Measurements from ENCODE around the gene DENND5B.
"Not testable (repeated sequence)": the region's sequence is repeated elsewhere in the genome, so short reads cannot be mapped to it uniquely, and the experiment has no call there.

DENND5B gene

GRCh38 chr12:31591380-31591901 lies 505 bp upstream of the DENND5B start:
- no peak for DNase-seq (ENCODE audit: low read depth in 2 of 2)

DNA sequence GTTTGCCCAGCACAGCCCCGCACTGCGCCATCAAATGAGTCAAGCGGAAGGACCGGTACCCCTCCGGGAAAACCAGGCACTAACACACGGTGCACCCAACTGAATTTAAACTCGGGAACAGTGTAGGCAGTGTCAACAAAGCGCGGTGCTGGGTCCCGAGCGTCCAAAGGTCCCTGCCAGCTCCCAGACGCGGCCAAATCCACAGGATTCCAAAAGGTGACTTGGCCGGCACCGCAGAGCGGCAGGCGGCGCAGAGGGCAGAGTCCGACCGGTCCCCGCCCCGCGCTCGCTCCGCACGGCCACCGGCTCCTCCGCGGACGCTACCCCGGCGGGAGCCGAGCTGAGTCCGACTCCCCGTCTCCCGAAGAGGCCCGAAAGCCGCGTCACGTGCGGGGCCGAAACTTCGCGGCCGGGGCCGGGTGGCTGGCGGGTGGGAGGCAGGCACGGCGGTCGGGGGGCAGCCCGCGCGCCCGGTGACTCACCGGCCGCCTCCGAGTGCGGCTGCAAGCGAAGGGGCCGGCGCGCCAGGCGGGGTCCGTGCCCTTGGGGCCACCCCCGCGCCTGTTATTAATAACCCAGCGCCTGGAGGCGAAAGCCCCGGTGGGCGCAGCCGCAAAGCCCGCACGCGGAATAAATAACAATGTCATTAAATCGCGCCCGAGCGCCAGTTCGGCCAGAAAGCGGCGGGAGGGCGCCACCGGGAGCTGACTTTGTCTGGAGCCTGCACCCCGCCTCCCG lies 863 bp downstream of the DENND5B start:
- no peak for DNase-seq (ENCODE audit: low read depth in 2 of 2)

- DNase-seq (ENCODE audit: low read depth in 2 of 2): no peak
These were observed 1.4 kb downstream of the DENND5B start for GRCh38 chr12:31589598-31589903.

DNA sequence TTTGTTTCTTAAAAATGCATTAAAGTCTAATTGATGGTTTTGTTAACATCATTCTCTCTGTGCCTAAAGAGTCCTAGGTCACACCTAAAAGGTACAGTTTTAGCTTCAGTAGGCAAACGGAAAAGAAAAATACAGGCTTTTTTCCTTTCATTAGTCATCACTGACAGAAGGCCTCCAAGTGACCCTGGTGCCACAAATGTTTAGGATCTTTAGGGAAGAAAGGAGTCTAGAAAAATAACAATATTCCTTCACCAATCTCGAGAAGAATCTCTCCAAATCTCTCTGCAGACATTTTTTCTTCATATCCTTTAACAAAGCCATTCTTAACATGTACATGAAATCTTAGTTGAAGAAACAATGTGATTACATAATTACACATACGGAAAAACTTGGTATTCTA lies 2.0 kb downstream of the DENND5B start:
- DNase-seq (ENCODE audit: low read depth in 2 of 2): no peak

DNA sequence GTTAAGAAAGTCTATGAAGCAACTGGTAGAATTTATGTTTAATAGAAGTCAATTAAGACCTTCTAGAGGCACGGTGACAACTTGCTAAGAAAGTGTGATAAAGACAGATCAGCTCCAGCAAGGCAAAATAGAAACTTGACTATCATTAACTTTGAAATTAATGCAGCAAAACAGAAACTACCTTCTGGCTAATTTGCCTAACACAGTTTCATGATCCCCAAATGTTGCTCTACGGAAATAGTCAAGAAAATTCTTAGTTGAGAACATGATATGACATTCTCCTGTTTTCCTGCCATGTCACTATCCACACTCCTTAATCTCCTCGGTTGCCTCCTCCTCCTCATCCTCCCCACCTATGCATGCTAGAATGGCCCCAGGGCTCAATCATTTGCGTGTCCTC lies 4.2 kb downstream of the DENND5B start:
- DNase-seq (ENCODE audit: low read depth in 2 of 2): no peak

DNA sequence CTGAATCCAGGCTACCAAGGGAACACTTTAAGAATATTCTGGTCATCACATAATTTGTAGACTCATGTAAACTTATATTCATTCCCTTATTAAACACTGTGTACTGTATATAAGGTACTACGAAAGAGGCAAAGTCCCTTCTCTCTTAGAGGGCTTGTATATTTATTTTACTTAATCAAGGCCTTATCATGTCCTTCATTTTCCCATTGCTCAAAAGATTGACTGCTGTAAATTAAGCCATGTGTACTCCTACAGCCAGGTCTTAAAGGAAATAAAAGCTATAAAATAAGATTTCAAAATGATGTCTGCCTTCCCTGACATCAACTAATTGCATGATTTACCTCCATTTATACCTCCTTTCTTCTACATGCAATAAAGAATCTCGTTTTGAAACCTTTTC lies 5.0 kb downstream of the DENND5B start:
- DNase-seq (ENCODE audit: low read depth in 2 of 2): no peak

- no peak for DNase-seq (ENCODE audit: low read depth in 2 of 2)
These were observed 5.7 kb downstream of the DENND5B start for GRCh38 chr12:31585271-31585670.

DNA sequence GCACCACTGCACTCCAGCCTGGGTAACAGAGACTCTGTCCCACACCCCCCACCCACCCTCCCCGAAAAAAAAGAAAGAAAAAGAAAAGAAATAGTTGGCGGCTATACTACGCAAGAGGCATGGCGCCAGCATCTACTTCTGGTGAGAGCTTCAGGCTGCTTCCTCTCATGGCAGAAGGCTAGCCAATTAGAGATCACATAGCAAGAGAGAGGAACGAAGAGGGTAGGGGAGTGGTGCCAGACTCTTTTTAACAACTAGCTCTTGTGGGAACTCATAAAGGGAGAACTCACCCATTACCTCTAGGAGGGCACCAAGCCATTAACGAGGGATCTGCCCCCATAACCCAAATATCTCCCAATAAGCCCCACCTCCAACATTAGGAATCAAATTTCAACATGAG lies 6.2 kb downstream of the DENND5B start:
- DNase-seq (ENCODE audit: low read depth in 2 of 2): no peak

GRCh38 chr12:31583878-31584277 lies 7.1 kb downstream of the DENND5B start:
- no peak for DNase-seq (ENCODE audit: low read depth in 2 of 2)

GRCh38 chr12:31582155-31582554 lies 8.8 kb downstream of the DENND5B start:
- DNase-seq (ENCODE audit: low read depth in 2 of 2): no peak

DNA sequence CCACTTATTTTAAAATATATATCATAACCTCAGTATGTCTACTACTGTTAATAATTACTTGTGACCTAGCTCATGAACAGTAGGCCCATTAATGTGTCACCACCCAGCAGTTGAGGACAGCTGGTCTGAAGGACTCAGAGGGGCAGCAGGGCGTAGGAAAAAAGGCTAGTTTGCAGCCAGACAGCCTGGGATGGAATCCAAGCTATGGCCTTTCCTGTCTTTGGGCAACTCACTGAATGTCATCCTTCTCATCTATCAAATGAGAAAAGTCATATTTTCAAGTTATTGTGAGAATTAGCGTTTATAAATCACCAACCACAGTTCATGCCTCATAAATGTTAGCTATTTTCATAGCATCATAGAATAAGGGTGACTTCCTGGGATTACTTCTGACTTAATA lies 12.3 kb downstream of the DENND5B start:
- no peak for DNase-seq (ENCODE audit: low read depth in 2 of 2)

DNA sequence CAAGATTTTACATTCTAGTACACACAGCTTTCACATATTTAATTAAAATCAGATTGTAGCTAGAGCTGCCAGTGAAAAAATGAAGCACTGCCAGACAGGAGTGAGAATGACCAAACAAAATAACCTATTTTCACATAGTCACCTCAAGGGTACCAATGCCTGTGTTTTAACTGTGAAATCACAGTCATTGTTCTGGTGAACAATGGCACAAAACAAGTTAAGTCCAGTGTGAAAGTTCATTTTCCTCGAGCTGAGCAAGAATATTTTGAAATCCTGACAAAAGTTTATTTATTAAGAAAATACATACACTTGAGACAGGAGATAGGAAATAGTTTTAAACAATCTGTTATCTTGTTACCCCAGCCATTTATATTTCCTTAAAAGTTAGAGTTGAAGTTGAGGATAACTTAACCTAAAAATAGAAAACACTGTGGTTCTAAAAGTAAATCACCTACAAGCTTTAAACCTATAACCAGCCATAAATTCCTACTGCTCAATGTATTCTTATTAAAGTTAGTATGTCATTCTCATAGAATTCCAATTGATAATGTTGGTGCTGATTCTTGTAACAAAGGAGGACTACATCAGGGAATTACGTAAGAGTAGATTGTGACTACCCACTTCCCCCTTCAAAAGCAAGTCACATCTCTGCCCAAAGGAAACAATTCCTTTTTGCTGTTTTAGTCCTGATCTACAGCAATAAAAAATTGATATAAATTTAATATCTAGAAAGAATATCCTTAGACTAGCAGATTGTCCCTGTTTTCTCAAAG lies 15.9 kb downstream of the DENND5B start:
- DNase-seq (ENCODE audit: low read depth in 2 of 2): no peak

GRCh38 chr12:31574367-31574766 lies 16.6 kb downstream of the DENND5B start:
- DNase-seq (ENCODE audit: low read depth in 2 of 2): not testable (repeated sequence)

DNA sequence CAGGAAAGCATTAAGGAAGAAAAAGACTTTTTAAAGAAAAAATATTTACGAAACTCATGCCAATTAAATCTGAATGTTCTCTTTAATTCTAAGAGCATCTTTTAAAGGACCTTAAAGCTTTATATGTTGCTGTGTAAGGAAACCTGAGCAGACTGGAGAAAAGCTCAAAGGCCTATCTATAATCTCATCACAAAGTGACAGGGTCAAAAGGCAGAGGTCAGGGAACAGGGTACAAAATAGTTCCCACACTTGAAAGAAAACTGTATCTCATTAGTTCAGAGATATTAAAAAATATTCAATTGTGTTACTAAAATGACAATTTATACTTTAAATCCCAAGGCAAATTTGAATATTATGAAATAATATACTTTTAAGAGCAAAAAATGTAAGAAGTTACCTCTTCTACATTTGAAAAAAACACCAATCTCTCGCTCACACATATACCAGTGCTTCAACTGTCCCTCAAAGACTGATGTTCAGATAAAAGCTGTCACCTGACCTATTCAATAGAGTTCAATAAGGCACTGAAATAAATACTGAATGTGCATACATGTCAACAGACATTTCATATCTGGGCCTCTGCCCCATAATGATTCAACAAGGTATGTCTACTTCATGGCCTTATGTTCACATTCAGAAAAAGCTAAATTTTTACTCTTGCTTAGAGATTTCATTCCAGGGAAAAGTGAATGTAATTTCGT lies 17.9 kb downstream of the DENND5B start:
- DNase-seq (ENCODE audit: low read depth in 2 of 2): no peak

DNA sequence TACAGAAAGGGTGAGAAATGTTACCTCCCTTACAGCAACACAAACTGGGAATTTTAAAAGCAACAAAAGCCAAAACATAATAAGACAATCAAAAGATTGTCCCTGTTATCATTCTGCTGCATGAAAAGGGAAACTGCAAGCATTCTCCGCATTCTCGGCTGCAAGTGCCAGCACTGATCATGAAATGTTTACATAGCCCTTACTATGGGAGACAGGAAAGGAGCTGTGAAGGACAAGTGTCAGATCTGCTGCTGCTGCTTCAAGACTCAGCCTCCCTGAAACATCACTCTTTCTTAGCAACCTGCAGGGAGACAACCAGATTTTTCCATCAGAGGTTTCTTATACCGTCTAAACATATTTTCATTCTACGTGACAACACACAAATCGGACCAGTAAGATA lies 20.1 kb downstream of the DENND5B start:
- no peak for DNase-seq (ENCODE audit: low read depth in 2 of 2)

DNA sequence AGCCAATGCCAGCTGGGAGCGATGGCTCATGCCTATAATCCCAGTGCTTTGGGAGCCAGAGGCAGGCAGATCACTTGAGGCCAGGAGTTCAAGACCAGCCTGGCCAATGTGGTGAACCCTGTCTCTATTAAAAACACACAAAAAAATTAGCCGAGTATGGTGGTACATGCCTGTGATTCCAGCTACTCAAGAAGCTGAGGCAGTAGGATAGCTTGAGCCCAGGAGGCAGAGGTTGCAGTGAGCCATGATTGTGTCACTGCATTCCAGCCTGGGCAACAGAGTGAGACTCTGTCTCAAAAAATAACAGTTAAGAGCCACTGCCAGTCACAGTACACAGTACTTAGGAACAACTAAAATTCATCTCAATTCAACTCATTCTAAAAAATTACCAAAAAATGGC lies 21.4 kb downstream of the DENND5B start:
- DNase-seq (ENCODE audit: low read depth in 2 of 2): not testable (repeated sequence)

GRCh38 chr12:31568498-31568897 lies 22.4 kb downstream of the DENND5B start:
- DNase-seq (ENCODE audit: low read depth in 2 of 2): no peak

- no peak for DNase-seq (ENCODE audit: low read depth in 2 of 2)
These were observed 23.9 kb downstream of the DENND5B start for GRCh38 chr12:31567029-31567428.

DNA sequence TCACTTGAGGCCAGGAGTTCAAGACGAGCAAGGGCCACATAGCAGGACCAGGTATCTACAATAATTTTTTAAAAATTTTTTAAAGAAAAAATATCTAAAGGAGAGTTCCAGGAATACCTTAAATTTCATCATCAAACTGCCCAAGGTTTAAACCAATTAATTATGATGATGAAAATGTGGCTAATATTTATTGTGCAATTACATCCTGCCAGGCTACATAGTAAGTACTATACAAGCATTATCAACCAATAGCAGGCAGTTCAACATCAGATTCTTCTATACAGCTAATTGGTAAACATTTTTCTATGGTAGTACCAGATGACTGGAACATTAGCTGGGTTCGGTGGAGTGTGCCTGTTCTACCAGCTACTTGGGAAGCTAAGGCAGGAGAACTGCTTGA lies 24.4 kb downstream of the DENND5B start:
- DNase-seq (ENCODE audit: low read depth in 2 of 2): no peak

DNA sequence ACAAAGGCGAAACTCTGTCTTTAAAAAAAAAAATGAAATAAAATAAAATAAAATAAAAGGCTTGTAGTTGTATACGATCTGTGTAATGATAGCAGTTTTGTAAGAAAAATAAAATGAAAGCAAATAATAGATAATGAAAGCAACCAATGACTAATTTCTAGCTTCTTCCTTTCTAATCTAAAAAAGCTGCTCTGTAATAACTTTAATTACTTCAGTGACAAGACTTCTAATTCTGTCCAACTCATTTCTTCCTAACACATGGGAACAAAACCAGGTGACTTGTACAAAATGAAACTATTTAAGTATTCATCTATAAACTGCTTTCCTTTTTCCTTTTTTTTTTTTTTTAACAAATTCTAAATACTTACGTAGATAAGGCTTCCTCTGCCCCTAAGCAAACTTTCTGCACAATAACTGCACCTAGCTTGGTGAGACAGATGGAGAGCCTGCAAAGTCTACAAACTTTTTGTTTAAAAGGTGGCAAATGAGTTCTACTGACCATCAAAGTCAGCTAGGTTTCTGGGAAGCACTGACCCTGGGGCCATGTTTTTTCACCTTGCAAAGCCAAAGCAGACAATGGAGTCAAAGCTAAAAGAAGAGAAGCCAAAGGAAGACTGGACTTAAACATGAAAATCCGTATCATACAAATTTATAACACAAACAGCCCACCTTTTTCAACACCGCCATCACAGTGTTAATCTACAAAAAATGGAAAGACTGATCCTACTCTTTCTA lies 28.2 kb downstream of the DENND5B start:
- DNase-seq (ENCODE audit: low read depth in 2 of 2): no peak

- no peak for DNase-seq (ENCODE audit: low read depth in 2 of 2)
These were observed 30.4 kb downstream of the DENND5B start for GRCh38 chr12:31560516-31560915.

GRCh38 chr12:31558521-31558920 lies 32.4 kb downstream of the DENND5B start:
- no peak for DNase-seq (ENCODE audit: low read depth in 2 of 2)

All from stimulated activated CD4-positive, alpha-beta T cell treated with anti-CD3 and anti-CD28 coated beads, Interleukin-15, amount 100 ng/mL, for 48 hours (primary cell).